B cell (primary cell): ENCODE data around the gene MICALL1. TPM values are rescaled to one million over a fixed set of nuclear protein-coding genes. Genes with fewer than 3 reads are reported as not detected.

ENCODE experiments used
- ATAC-seq: fragments of 200-7000 bp; cut with Tn5 transposase; one replicate; pipeline ENCODE4 v1.10.0; 2021; ENCODE audit warnings: low read depth, mild to moderate bottlenecking, moderate number of reproducible peaks, moderate library complexity
- CTCF ChIA-PET: fragments of 350-600 bp; sonication (Branson Sonifier 250); formaldehyde crosslinking; loops from one replicate; lab custom pipeline; 2021; ENCODE audit warnings: antibody characterized with exemption, inconsistent platforms; lab: Charles Lee
- POLR2A ChIA-PET: fragments of 350-600 bp; sonication (Branson Sonifier 250); formaldehyde crosslinking; loops from one replicate; lab custom pipeline; 2021; ENCODE audit warnings: antibody characterized with exemption; lab: Charles Lee
- DNase-seq: peaks from one replicate; pipeline ENCODE4 v3.0.0; 2013
- H2AFZ ChIP-seq: 2 replicates; pipeline ENCODE4 v1.6.1; 2012; ENCODE audit warnings: mild to moderate bottlenecking, low read depth, low read length; ENCODE audit not compliant: insufficient read depth, poor library complexity, severe bottlenecking
- H3K27ac ChIP-seq, 2 donors: 1 replicate in 1 of 2; 2 replicates in 1 of 2; pipeline ENCODE4 v1.5.1; 2012 to 2013; ENCODE audit warnings: low read length in 2 of 2, mild to moderate bottlenecking in 2 of 2, moderate library complexity in 1 of 2
- H3K27me3 ChIP-seq, 4 experiments: fragments of 200-600 bp in 1 of 4; sonication (generic) in 1 of 4; replicated peaks in 1 of 4; 1 replicate in 2 of 4; 2 replicates in 2 of 4; pipeline versions ENCODE4 v1.6.1 to v1.7.0; 2013 to 2016; ENCODE audit warnings: low read length in 3 of 4, mild to moderate bottlenecking in 2 of 4, mixed read lengths in 1 of 4, moderate library complexity in 1 of 4; ENCODE audit not compliant: insufficient read depth in 4 of 4, control insufficient read depth in 3 of 4; ENCODE audit errors: control extremely low read depth in 1 of 4
- H3K36me3 ChIP-seq, 2 experiments: replicated peaks in 1 of 2; 1 replicate in 1 of 2; 2 replicates in 1 of 2; pipeline versions ENCODE4 v1.6.1 to v1.7.1; 2013; ENCODE audit warnings: low read length in 1 of 2; ENCODE audit not compliant: insufficient read depth in 2 of 2, control insufficient read depth in 1 of 2; ENCODE audit errors: control extremely low read depth in 1 of 2, extremely low read depth in 1 of 2
- H3K4me1 ChIP-seq, 2 donors: fragments of 200-600 bp in 1 of 2; sonication (generic) in 1 of 2; 1 replicate in 1 of 2; 2 replicates in 1 of 2; pipeline versions ENCODE4 v1.5.1 to v1.6.1; 2013 to 2017; ENCODE audit warnings: low read length in 2 of 2; ENCODE audit not compliant: control insufficient read depth in 2 of 2, insufficient read depth in 2 of 2
- H3K4me2 ChIP-seq: replicated peaks from 2 replicates; pipeline ENCODE3; 2012; ENCODE audit warnings: mild to moderate bottlenecking, low read depth, low read length; ENCODE audit not compliant: poor library complexity, severe bottlenecking
- H3K4me3 ChIP-seq, 5 experiments: fragments of 200-600 bp in 1 of 5; sonication (generic) in 1 of 5; 1 replicate in 3 of 5; 2 replicates in 2 of 5; pipeline versions ENCODE4 v1.5.1 to v1.7.0; 2011 to 2016; ENCODE audit warnings: low read length in 4 of 5, mild to moderate bottlenecking in 4 of 5, low read depth in 2 of 5, control low read depth in 1 of 5, moderate library complexity in 1 of 5; ENCODE audit not compliant: insufficient read depth in 1 of 5; ENCODE audit errors: control extremely low read depth in 1 of 5, extremely low read depth in 1 of 5
- H3K79me2 ChIP-seq: fragments of 200-600 bp; sonication (generic); one replicate; pipeline ENCODE4 v1.6.0; 2016; ENCODE audit warnings: low read length; ENCODE audit not compliant: control insufficient read depth, insufficient read depth
- H3K9ac ChIP-seq: fragments of 200-600 bp; sonication (generic); 2 replicates; pipeline ENCODE4 v1.6.1; 2017; ENCODE audit warnings: mild to moderate bottlenecking, low read length, moderate library complexity
- H3K9me3 ChIP-seq, 3 donors: one replicate each; pipeline versions ENCODE4 v1.6.1 to v1.7.1; 2013; ENCODE audit warnings: low read length in 2 of 3; ENCODE audit not compliant: control insufficient read depth in 2 of 3, insufficient read depth in 1 of 3; ENCODE audit errors: control extremely low read depth in 1 of 3
- H4K20me1 ChIP-seq: 2 replicates; pipeline ENCODE4 v1.6.0; 2012; ENCODE audit warnings: mild to moderate bottlenecking, low read length; ENCODE audit not compliant: insufficient read depth, control insufficient read depth, poor library complexity, severe bottlenecking
- H3K27ac Mint-ChIP-seq: one replicate; pipeline ENCODE4 v1.8.0; 2021; ENCODE audit warnings: mixed read lengths
- H3K27me3 Mint-ChIP-seq: one replicate; pipeline ENCODE4 v1.8.0; 2021; ENCODE audit warnings: mixed read lengths
- H3K4me1 Mint-ChIP-seq: one replicate; pipeline ENCODE4 v1.8.0; 2021; ENCODE audit warnings: mixed read lengths
- H3K4me3 Mint-ChIP-seq: one replicate; pipeline ENCODE4 v1.8.0; 2021; ENCODE audit warnings: mixed read lengths
- H3K9me3 Mint-ChIP-seq: one replicate; pipeline ENCODE4 v1.8.0; 2022; ENCODE audit warnings: mixed read lengths; ENCODE audit not compliant: insufficient read depth
- CTCF ChIP-seq: fragments of 200-600 bp; IDR thresholded peaks from one replicate; pipeline ENCODE4 v1.8.0; 2022; ENCODE audit warnings: antibody characterized with exemption, mild to moderate bottlenecking
- EZH2 ChIP-seq: IDR thresholded peaks from 2 replicates; pipeline ENCODE4 v1.6.1; 2012; ENCODE audit warnings: borderline replicate concordance, low read depth, mild to moderate bottlenecking, moderate library complexity, low read length; ENCODE audit not compliant: insufficient read depth, poor library complexity, severe bottlenecking
- WGBS: methylation state at CpG from one replicate; pipeline ENCODE4 v1.1.5; 2013; ENCODE audit warnings: missing lambda C conversion rate; ENCODE audit not compliant: insufficient coverage; 5-methylcytosine and 5-hydroxymethylcytosine counted together
- intact Hi-C: fragments of 100-400 bp; cut with micrococcal nuclease; formaldehyde crosslinking; loops from one replicate; pipeline ENCODE4 v1.10.0; 2022
- polyA plus RNA-seq: library from polyadenylated mRNA; depleted of rRNA; stranded (reverse); fragments of >200 nt; gene quantifications from 2 replicates; pipeline ENCODE4 v1.2.3, GENCODE V29; 2012
- total RNA-seq, 2 donors: library from RNA; stranded (reverse); fragments of 120-200 nt in 1 of 2; gene quantifications; 1 replicate in 1 of 2; 2 replicates in 1 of 2; pipeline versions ENCODE4 v1.2.3 to v1.2.4, GENCODE V29; 2013 to 2022

The MICALL1 gene
- total and polyA plus RNA-seq, 2 donors (not counting 1 experiment from before 2014, with no cell fraction given): 21.0 to 34.9 TPM

- Mint-ChIP-seq H3K27ac (no peak overlapping the region), H3K4me3 (no peak overlapping the region), H3K27me3 (no peaks in the 10 kb centered on the region), H3K4me1 (peaks cover 19% of the 10 kb centered on the region), H3K9me3 (no peaks in the 10 kb centered on the region)
- H4K20me1 ChIP-seq: peaks cover 11% of the 10 kb centered on the region
- ATAC-seq (no peak), DNase-seq (no peak)
- H3K4me1 ChIP-seq: peaks cover 3 to 12% of the 10 kb centered on the region in 2 donors
- H3K27me3 ChIP-seq: no peaks in the 10 kb centered on the region
- H2AFZ ChIP-seq: no peak overlapping the region
- intact Hi-C loops: no loop called here
- 100% methylated on average over 5 of the region's 5 CpGs for WGBS
- ChIA-PET CTCF (interaction anchor here (1.5 kb wide), 1 partner anchor 10 kb away, joined by 3 read pairs; no protein-coding TSS in a partner anchor), POLR2A (interaction anchor here (0.6 kb wide), 1 partner anchor 10 kb away, joined by 3 read pairs; no protein-coding TSS in a partner anchor)
- peaks cover 5% of the 10 kb centered on the region for H3K79me2 ChIP-seq
- no peaks in the 10 kb centered on the region for H3K9me3 ChIP-seq
- no peak overlapping the region for H3K9ac ChIP-seq
- TF ChIP-seq CTCF (no peak), EZH2 (no peak)
- H3K4me2 ChIP-seq: no peak overlapping the region
- H3K27ac ChIP-seq: no peak overlapping the region
- H3K36me3 ChIP-seq: peaks cover 0 to 60% of the 10 kb centered on the region in 2 experiments
- H3K4me3 ChIP-seq: no peak overlapping the region
Measured at GRCh38 chr22:37929390-37929789, 23.3 kb downstream of the MICALL1 start.

- no peak overlapping the region for H3K4me2 ChIP-seq
- H2AFZ ChIP-seq: no peak overlapping the region
- ChIA-PET POLR2A (interaction anchor here (0.7 kb wide), 1 partner anchor 25 kb away, joined by 4 read pairs; no protein-coding TSS in a partner anchor), CTCF (interaction anchor here (0.6 to 4.7 kb wide), 6 partner anchors 9 to 260 kb away, joined by 3 to 28 read pairs (median 3); partner anchors contain the start of gene MICALL1)
- intact Hi-C loops: loop anchor here (5.0 kb wide), 1 partner anchor 33 kb away; no protein-coding TSS in a partner anchor
- H3K27me3 Mint-ChIP-seq: no peaks in the 10 kb centered on the region
- ATAC-seq: no peak
- H3K27me3 ChIP-seq: no peaks in the 10 kb centered on the region
- TF ChIP-seq EZH2 (no peak), CTCF (no peak)
- H3K4me3 Mint-ChIP-seq: no peak overlapping the region
- no peak overlapping the region for H3K4me3 ChIP-seq
- DNase-seq: no peak
- H3K9ac ChIP-seq: no peak overlapping the region
- H3K4me1 Mint-ChIP-seq: peaks cover 19% of the 10 kb centered on the region
- H3K9me3 Mint-ChIP-seq: no peaks in the 10 kb centered on the region
- peaks cover 3 to 12% of the 10 kb centered on the region in 2 donors for H3K4me1 ChIP-seq
- no peak overlapping the region for H3K27ac ChIP-seq
- no peaks in the 10 kb centered on the region for H3K9me3 ChIP-seq
- H4K20me1 ChIP-seq: peaks cover 11% of the 10 kb centered on the region
- WGBS: 88% methylated on average over 11 of the region's 11 CpGs
- no peak overlapping the region for H3K27ac Mint-ChIP-seq
- H3K36me3 ChIP-seq: peaks cover 0 to 52% of the 10 kb centered on the region in 2 experiments
- peaks cover 3% of the 10 kb centered on the region for H3K79me2 ChIP-seq
Measured at GRCh38 chr22:37930270-37930951, 24.3 kb downstream of the MICALL1 start.
